Neural cell (in vitro differentiated cells): Measurements from ENCODE around the gene C10orf88. TPM values are rescaled to one million over a fixed set of nuclear protein-coding genes. Genes with fewer than 3 reads are reported as not detected.

Experiments
- H2AFZ ChIP-seq: fragments of 200-600, 300-800 bp; sonication (generic), shearing (Covaris generic); 2 replicates; pipeline ENCODE4 v1.6.0; 2014; ENCODE audit warnings: low read depth, mild to moderate bottlenecking, antibody characterized with exemption, low read length, moderate library complexity
- H3F3A ChIP-seq: fragments of 200-600 bp; shearing (Covaris generic); 2 replicates; pipeline ENCODE4 v1.6.1; 2016; ENCODE audit warnings: mild to moderate bottlenecking, moderate library complexity, mixed read lengths, antibody characterized with exemption, low read length; ENCODE audit not compliant: insufficient read depth, poor library complexity, severe bottlenecking
- H3K27ac ChIP-seq: fragments of 200-600, 300-800 bp; sonication (generic), shearing (Covaris generic); 2 replicates; pipeline ENCODE4 v1.5.1; 2014; ENCODE audit warnings: mild to moderate bottlenecking, low read length, moderate library complexity
- H3K27me3 ChIP-seq: fragments of 300-800, 200-600 bp; sonication (generic), shearing (Covaris generic); 2 replicates; pipeline ENCODE4 v1.6.0; 2014; ENCODE audit warnings: mild to moderate bottlenecking, low read depth, low read length, moderate library complexity; ENCODE audit not compliant: insufficient read depth
- H3K36me3 ChIP-seq: fragments of 300-800, 200-600 bp; sonication (generic), shearing (Covaris generic); 2 replicates; pipeline ENCODE4 v1.5.1; 2014; ENCODE audit warnings: mild to moderate bottlenecking, antibody characterized with exemption, low read length, moderate library complexity; ENCODE audit not compliant: insufficient read depth
- H3K4me2 ChIP-seq: fragments of 300-800, 200-600 bp; sonication (generic), shearing (Covaris generic); 2 replicates; pipeline ENCODE4 v1.6.0; 2014; ENCODE audit warnings: mild to moderate bottlenecking, low read length
- H3K4me3 ChIP-seq: fragments of 300-800, 200-600 bp; sonication (generic), shearing (Covaris generic); 2 replicates; pipeline ENCODE4 v1.5.1; 2014; ENCODE audit warnings: mild to moderate bottlenecking, low read length, moderate library complexity
- H3K79me2 ChIP-seq: fragments of 200-600 bp; shearing (Covaris generic); replicated peaks from 2 replicates; pipeline ENCODE4 v1.6.0; 2014; ENCODE audit warnings: mild to moderate bottlenecking, low read length, moderate library complexity; ENCODE audit not compliant: insufficient read depth
- H3K9ac ChIP-seq: fragments of 300-800, 200-600 bp; sonication (generic), shearing (Covaris generic); 2 replicates; pipeline ENCODE4 v1.6.1; 2016; ENCODE audit warnings: mild to moderate bottlenecking, low read length, mixed read lengths
- H3K9me2 ChIP-seq: fragments of 200-600 bp; shearing (Covaris generic); 2 replicates; pipeline ENCODE4 v1.6.1; 2016; ENCODE audit warnings: mild to moderate bottlenecking, low read length, mixed read lengths; ENCODE audit not compliant: insufficient read depth
- H3K9me3 ChIP-seq: fragments of 200-600, 300-800 bp; sonication (generic), shearing (Covaris generic); 2 replicates; pipeline ENCODE4 v1.6.1; 2016; ENCODE audit warnings: mild to moderate bottlenecking, mixed run types, low read length, moderate library complexity, mixed read lengths
- H4K20me1 ChIP-seq: fragments of 200-600 bp; shearing (Covaris generic); 2 replicates; pipeline ENCODE4 v1.6.1; 2016; ENCODE audit warnings: mild to moderate bottlenecking, mixed run types; ENCODE audit not compliant: insufficient read depth
- CTCF ChIP-seq: fragments of 450-650 bp; IDR thresholded peaks from 2 replicates; pipeline ENCODE4 v1.5.1; 2014; ENCODE audit warnings: antibody characterized with exemption, mild to moderate bottlenecking, moderate library complexity; ENCODE audit not compliant: poor library complexity, severe bottlenecking
- EP300 ChIP-seq: fragments of 450-650 bp; conservative IDR thresholded peaks from 2 replicates; pipeline ENCODE4 v1.6.1; 2014; ENCODE audit warnings: antibody characterized with exemption, mild to moderate bottlenecking, moderate library complexity; ENCODE audit not compliant: poor library complexity, severe bottlenecking
- EZH2 ChIP-seq: fragments of 200-600, 300-800 bp; shearing (Covaris generic), sonication (generic); IDR thresholded peaks from 2 replicates; pipeline ENCODE4 v1.6.1; 2014; ENCODE audit warnings: antibody characterized with exemption, low read length, borderline replicate concordance, mild to moderate bottlenecking; ENCODE audit not compliant: insufficient read depth, poor library complexity, severe bottlenecking
- MXI1 ChIP-seq: fragments of 450-650 bp; conservative IDR thresholded peaks from 2 replicates; pipeline ENCODE4 v1.6.1; 2014; ENCODE audit warnings: antibody characterized with exemption, mild to moderate bottlenecking; ENCODE audit not compliant: poor library complexity, severe bottlenecking
- POLR2AphosphoS5 ChIP-seq: IDR thresholded peaks from 2 replicates; pipeline ENCODE4 v1.6.1; 2012
- RAD21 ChIP-seq: fragments of 450-650 bp; conservative IDR thresholded peaks from 2 replicates; pipeline ENCODE4 v1.6.1; 2014; ENCODE audit warnings: antibody characterized with exemption, mild to moderate bottlenecking, moderate library complexity
- REST ChIP-seq: IDR thresholded peaks from 2 replicates; pipeline ENCODE4 v1.6.1; 2012; ENCODE audit warnings: borderline replicate concordance
- SMC3 ChIP-seq: fragments of 450-650 bp; conservative IDR thresholded peaks from 2 replicates; pipeline ENCODE4 v1.6.1; 2014; ENCODE audit warnings: antibody characterized with exemption, mild to moderate bottlenecking, moderate library complexity; ENCODE audit not compliant: poor library complexity
- TAF1 ChIP-seq: IDR thresholded peaks from 2 replicates; pipeline ENCODE4 v1.6.1; 2012; ENCODE audit warnings: low read depth
- polyA plus RNA-seq: library from polyadenylated mRNA; depleted of rRNA; stranded (reverse); fragments of >200 nt; gene quantifications from 2 replicates; pipeline ENCODE4 v1.2.3, GENCODE V29; 2014

C10orf88 gene
- polyA plus RNA-seq, 1 donor from 2014 or later = 25.8 TPM

- H2AFZ ChIP-seq = no peak overlapping the region
- no peak overlapping the region for H3K4me3 ChIP-seq
- TF ChIP-seq MXI1 (no peak), CTCF (no peak), TAF1 (no peak), EP300 (no peak), POLR2AphosphoS5 (no peak), SMC3 (no peak), REST (no peak), RAD21 (no peak), EZH2 (no peak)
- H3K27ac ChIP-seq = no peak overlapping the region
- H4K20me1 ChIP-seq = no peaks in the 10 kb centered on the region
- H3K79me2 ChIP-seq = peaks cover 9% of the 10 kb centered on the region
- no peaks in the 10 kb centered on the region for H3K27me3 ChIP-seq
- no peaks in the 10 kb centered on the region for H3F3A ChIP-seq
- no peaks in the 10 kb centered on the region for H3K9me3 ChIP-seq
- no peak overlapping the region for H3K4me2 ChIP-seq
- no peaks in the 10 kb centered on the region for H3K36me3 ChIP-seq
- no peak overlapping the region for H3K9ac ChIP-seq
- H3K9me2 ChIP-seq = no peaks in the 10 kb centered on the region
Measured at GRCh38 chr10:122998934-122999333, 44.9 kb upstream of the C10orf88 start.

GRCh38 chr10:122998360-122998917 lies 44.4 kb upstream of the C10orf88 start:
- H3K27ac ChIP-seq = no peak overlapping the region
- no peak overlapping the region for H3K4me2 ChIP-seq
- H4K20me1 ChIP-seq = no peaks in the 10 kb centered on the region
- H3F3A ChIP-seq = no peaks in the 10 kb centered on the region
- no peaks in the 10 kb centered on the region for H3K9me2 ChIP-seq
- H3K27me3 ChIP-seq = no peaks in the 10 kb centered on the region
- peaks cover 7% of the 10 kb centered on the region for H3K79me2 ChIP-seq
- no peak overlapping the region for H3K4me3 ChIP-seq
- TF ChIP-seq EP300 = no peak
- TF ChIP-seq CTCF = no peak
- no peak for TF ChIP-seq MXI1
- TF ChIP-seq REST = no peak
- TF ChIP-seq RAD21 = no peak
- H3K36me3 ChIP-seq = no peaks in the 10 kb centered on the region
- no peaks in the 10 kb centered on the region for H3K9me3 ChIP-seq
- no peak overlapping the region for H3K9ac ChIP-seq
- H2AFZ ChIP-seq = no peak overlapping the region
